ENCODE results near the gene PRSS22. TPM values are rescaled to one million over a fixed set of nuclear protein-coding genes. Genes with fewer than 3 reads are reported as not detected.

The PRSS22 gene
- total RNA-seq, 3 donors from 2014 or later: 1.6 to 29.0 (median 1.9) TPM

GRCh38 chr16:2882650-2883457, 24.9 kb upstream of the PRSS22 start, which contains the start of gene FLYWCH2:
Gene FLYWCH2, plus strand, starts transcription at chr16:2883215. Its CDS starts 13,235 bp downstream, at chr16:2896450.
- intact Hi-C loops (cut with DNase I, micrococcal nuclease): no loop called here
- peak within 1 kb of the TSS; percentile 73 for H3K4me3 ChIP-seq
- peak; percentile 95 for ATAC-seq
- H3K4me1 ChIP-seq (ENCODE audit: low read depth): peaks cover 6% of the 10 kb centered on the region
- no peaks in the 10 kb centered on the region for H3K36me3 ChIP-seq (ENCODE audit: low read depth)
- TF ChIP-seq, protein P1, sequence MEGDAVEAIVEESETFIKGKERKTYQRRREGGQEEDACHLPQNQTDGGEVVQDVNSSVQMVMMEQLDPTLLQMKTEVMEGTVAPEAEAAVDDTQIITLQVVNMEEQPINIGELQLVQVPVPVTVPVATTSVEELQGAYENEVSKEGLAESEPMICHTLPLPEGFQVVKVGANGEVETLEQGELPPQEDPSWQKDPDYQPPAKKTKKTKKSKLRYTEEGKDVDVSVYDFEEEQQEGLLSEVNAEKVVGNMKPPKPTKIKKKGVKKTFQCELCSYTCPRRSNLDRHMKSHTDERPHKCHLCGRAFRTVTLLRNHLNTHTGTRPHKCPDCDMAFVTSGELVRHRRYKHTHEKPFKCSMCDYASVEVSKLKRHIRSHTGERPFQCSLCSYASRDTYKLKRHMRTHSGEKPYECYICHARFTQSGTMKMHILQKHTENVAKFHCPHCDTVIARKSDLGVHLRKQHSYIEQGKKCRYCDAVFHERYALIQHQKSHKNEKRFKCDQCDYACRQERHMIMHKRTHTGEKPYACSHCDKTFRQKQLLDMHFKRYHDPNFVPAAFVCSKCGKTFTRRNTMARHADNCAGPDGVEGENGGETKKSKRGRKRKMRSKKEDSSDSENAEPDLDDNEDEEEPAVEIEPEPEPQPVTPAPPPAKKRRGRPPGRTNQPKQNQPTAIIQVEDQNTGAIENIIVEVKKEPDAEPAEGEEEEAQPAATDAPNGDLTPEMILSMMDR (IDR thresholded peaks at IDR 0.05): no peak
- DNase-seq: peak; percentile 99 to 100 (median 100)
- H3K9me3 ChIP-seq: no peaks in the 10 kb centered on the region

GRCh38 chr16:2881783-2882649, 24.0 kb upstream of the PRSS22 start:
- DNase-seq: peak; percentile 72 to 87 (median 84)
- intact Hi-C loops (cut with DNase I, micrococcal nuclease): no loop called here
- Histone ChIP-seq H3K36me3 (ENCODE audit: low read depth) (no peaks in the 10 kb centered on the region), H3K4me3 (peak overlapping the region; percentile 73), H3K4me1 (ENCODE audit: low read depth) (peaks cover 6% of the 10 kb centered on the region), H3K9me3 (no peaks in the 10 kb centered on the region)
- TF ChIP-seq, protein P1 (IDR thresholded peaks at IDR 0.05): no peak
- ATAC-seq: peak; percentile 63

GRCh38 chr16:2879854-2880508, 22.0 kb upstream of the PRSS22 start:
- H3K36me3 ChIP-seq (ENCODE audit: low read depth): no peaks in the 10 kb centered on the region
- H3K9me3 ChIP-seq: no peaks in the 10 kb centered on the region
- intact Hi-C loops (cut with DNase I, micrococcal nuclease): loop anchor here in 1 of 2 donors (10.0 kb wide), 1 partner anchor 45 kb away; no protein-coding TSS in a partner anchor
- no peak for DNase-seq
- no peak for ATAC-seq
- TF ChIP-seq, protein P1 (IDR thresholded peaks at IDR 0.05): no peak
- H3K4me1 ChIP-seq (ENCODE audit: low read depth): peaks cover 6% of the 10 kb centered on the region
- H3K4me3 ChIP-seq: no peak overlapping the region

DNA sequence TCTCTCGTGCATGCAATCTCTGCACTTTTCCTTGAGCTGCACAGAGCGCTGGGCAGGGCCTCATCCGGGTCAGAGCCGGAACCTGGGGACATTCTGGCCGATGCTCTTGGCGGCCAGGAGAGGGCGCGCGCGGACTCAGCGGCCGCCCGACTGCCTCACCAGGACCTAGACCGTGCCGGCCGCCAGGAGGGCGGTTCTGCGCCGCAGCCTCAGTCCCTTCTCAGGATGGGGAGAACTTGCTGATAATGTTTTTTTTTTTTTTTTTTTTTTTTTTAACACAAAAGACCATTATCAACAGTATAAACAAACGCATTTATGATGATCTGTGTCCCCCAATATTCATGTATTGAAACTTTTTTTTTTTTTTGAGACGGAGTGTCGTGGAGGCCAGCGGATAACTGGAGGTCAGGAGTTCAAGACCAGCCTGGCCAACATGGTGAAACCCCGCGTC, 17.0 kb upstream of the PRSS22 start:
- TF ChIP-seq, protein P1 (IDR thresholded peaks at IDR 0.05): peak; percentile 88
- H3K4me3 ChIP-seq: no peak overlapping the region
- intact Hi-C loops (cut with DNase I, micrococcal nuclease): loop anchor here (5.0 to 10.0 kb wide), 2 partner anchors 47 to 50 kb away; no protein-coding TSS in a partner anchor
- H3K4me1 ChIP-seq (ENCODE audit: low read depth): no peaks in the 10 kb centered on the region
- DNase-seq: peak; percentile 80 to 84 (median 84)
- H3K9me3 ChIP-seq: no peaks in the 10 kb centered on the region
- peak; percentile 100 for ATAC-seq
- no peaks in the 10 kb centered on the region for H3K36me3 ChIP-seq (ENCODE audit: low read depth)

Data from mucosa of descending colon (tissue), 3 donors.